Stimulated activated CD8-positive, alpha-beta memory T cell treated with anti-CD3 and anti-CD28 coated beads, Interleukin-15, amount 100 ng/mL, for 24 hours (primary cell): ENCODE measurements around the gene LRCH2.
"Not testable (repeated sequence)": the region's sequence is repeated elsewhere in the genome, so short reads cannot be mapped to it uniquely, and the experiment has no call there.

Experiments
- DNase-seq: peaks from one replicate; pipeline ENCODE4 v3.0.0-alpha.2; 2020; ENCODE audit warnings: low read depth

The LRCH2 gene

GRCh38 chrX:115233497-115234455 lies at the start of gene LRCH2:
LRCH2 (minus strand) TSS chrX:115234096; CDS start chrX:115234041, 55 bp downstream.
- DNase-seq, result no peak

GRCh38 chrX:115269051-115269683 lies 35.3 kb upstream of the LRCH2 start:
- DNase-seq, result no peak

- no peak for DNase-seq
Observed at GRCh38 chrX:115268421-115268820, 34.5 kb upstream of the LRCH2 start.

- no peak for DNase-seq
Observed at GRCh38 chrX:115266300-115266699, 32.4 kb upstream of the LRCH2 start.

- DNase-seq, result no peak
Observed at GRCh38 chrX:115264009-115264408, 30.1 kb upstream of the LRCH2 start.

- no peak for DNase-seq
Observed at GRCh38 chrX:115261148-115261547, 27.3 kb upstream of the LRCH2 start.

- DNase-seq, result no peak
Observed at GRCh38 chrX:115260330-115260729, 26.4 kb upstream of the LRCH2 start.

GRCh38 chrX:115259238-115259875 lies 25.5 kb upstream of the LRCH2 start:
- DNase-seq, result no peak

GRCh38 chrX:115257711-115258110 lies 23.8 kb upstream of the LRCH2 start:
- DNase-seq, result no peak

GRCh38 chrX:115255003-115255402 lies 21.1 kb upstream of the LRCH2 start:
- no peak for DNase-seq

- no peak for DNase-seq
Observed at GRCh38 chrX:115251458-115252233, 17.8 kb upstream of the LRCH2 start.

GRCh38 chrX:115237056-115237455 lies 3.2 kb upstream of the LRCH2 start:
- no peak for DNase-seq

- DNase-seq, result no peak
Observed at GRCh38 chrX:115236560-115236959, 2.7 kb upstream of the LRCH2 start.

GRCh38 chrX:115234461-115234860 lies 565 bp upstream of the LRCH2 start:
- no peak for DNase-seq

- no peak for DNase-seq
Observed at GRCh38 chrX:115232933-115233496, 881 bp downstream of the LRCH2 start.

GRCh38 chrX:115229337-115230003 lies 4.4 kb downstream of the LRCH2 start:
- no peak for DNase-seq

GRCh38 chrX:115226929-115227328 lies 7.0 kb downstream of the LRCH2 start:
- no peak for DNase-seq

GRCh38 chrX:115217346-115217745 lies 16.6 kb downstream of the LRCH2 start:
- DNase-seq, result not testable (repeated sequence)

- no peak for DNase-seq
Observed at GRCh38 chrX:115214605-115215004, 19.3 kb downstream of the LRCH2 start.

GRCh38 chrX:115214151-115214550 lies 19.7 kb downstream of the LRCH2 start:
- no peak for DNase-seq

GRCh38 chrX:115209547-115209946 lies 24.3 kb downstream of the LRCH2 start:
- DNase-seq, result not testable (repeated sequence)
